ENCODE results near the gene DGKZ.
"Not testable (repeated sequence)": the region's sequence is repeated elsewhere in the genome, so short reads cannot be mapped to it uniquely, and the experiment has no call there.

DGKZ gene
- total RNA-seq = 215 to 444 (median 381) reads per million in 4 experiments

GRCh38 chr11:46346886-46347636 lies at the start of gene DGKZ:
DGKZ (plus strand) TSS chr11:46347463; CDS start chr11:46347660, 197 bp downstream.
- peak; percentile 85 for DNase-seq

- DNase-seq = no peak
These were observed 48.4 kb upstream of the DGKZ start for GRCh38 chr11:46298699-46299433.

- DNase-seq = no peak
These were observed 47.8 kb upstream of the DGKZ start for GRCh38 chr11:46299451-46299961.

- no peak for DNase-seq
These were observed 47.0 kb upstream of the DGKZ start for GRCh38 chr11:46300270-46300669.

GRCh38 chr11:46302866-46303265 lies 44.4 kb upstream of the DGKZ start:
- DNase-seq = no peak

GRCh38 chr11:46304036-46304435 lies 43.2 kb upstream of the DGKZ start:
- DNase-seq = not testable (repeated sequence)

GRCh38 chr11:46304605-46305179 lies 42.6 kb upstream of the DGKZ start:
- no peak for DNase-seq

- no peak for DNase-seq
These were observed 42.0 kb upstream of the DGKZ start for GRCh38 chr11:46305295-46305694.

- no peak for DNase-seq
These were observed 40.9 kb upstream of the DGKZ start for GRCh38 chr11:46306296-46306853.

- no peak for DNase-seq
These were observed 39.9 kb upstream of the DGKZ start for GRCh38 chr11:46307369-46307768.

GRCh38 chr11:46307785-46308341 lies 39.4 kb upstream of the DGKZ start:
- no peak for DNase-seq

GRCh38 chr11:46308631-46309419 lies 38.4 kb upstream of the DGKZ start:
- peak; percentile 54 for DNase-seq

- no peak for DNase-seq
These were observed 37.4 kb upstream of the DGKZ start for GRCh38 chr11:46309814-46310259.

- peak; percentile 71 for DNase-seq
These were observed 32.1 kb upstream of the DGKZ start for GRCh38 chr11:46315033-46315738.

GRCh38 chr11:46315783-46316563 lies 31.3 kb upstream of the DGKZ start:
- no peak for DNase-seq

- no peak for DNase-seq
These were observed 28.2 kb upstream of the DGKZ start for GRCh38 chr11:46319074-46319453.

- no peak for DNase-seq
These were observed 25.5 kb upstream of the DGKZ start for GRCh38 chr11:46321757-46322156.

- DNase-seq = no peak
These were observed 24.5 kb upstream of the DGKZ start for GRCh38 chr11:46322759-46323158.

GRCh38 chr11:46326813-46327416 lies 20.3 kb upstream of the DGKZ start:
- DNase-seq = no peak

GRCh38 chr11:46327829-46328228 lies 19.4 kb upstream of the DGKZ start:
- no peak for DNase-seq
